Mesendoderm (in vitro differentiated cells): Measurements from ENCODE around the gene GABBR2.

Experiments used
- DNase-seq: peaks from one replicate; pipeline ENCODE4 v3.0.0; 2013
- H2AK5ac ChIP-seq: 2 replicates; pipeline ENCODE4 v1.6.1; 2013; ENCODE audit warnings: low read length, inconsistent platforms
- H2BK120ac ChIP-seq: 2 replicates; pipeline ENCODE4 v1.6.1; 2013; ENCODE audit warnings: low read depth, mild to moderate bottlenecking, low read length, moderate library complexity, mixed read lengths
- H2BK15ac ChIP-seq: replicated peaks from 2 replicates; pipeline ENCODE4 v1.6.1; 2013; ENCODE audit warnings: low read depth, mild to moderate bottlenecking, moderate library complexity
- H2BK5ac ChIP-seq: 2 replicates; pipeline ENCODE4 v1.6.1; 2013; ENCODE audit warnings: low read length, inconsistent platforms
- H3K18ac ChIP-seq: 2 replicates; pipeline ENCODE4 v1.6.1; 2013; ENCODE audit warnings: mild to moderate bottlenecking, low read length, mixed read lengths
- H3K23ac ChIP-seq: one replicate; pipeline ENCODE4 v1.6.1; 2013; ENCODE audit warnings: low read length
- H3K27ac ChIP-seq: 2 replicates; pipeline ENCODE4 v1.5.1; 2013; ENCODE audit warnings: low read depth, mild to moderate bottlenecking, inconsistent platforms, low read length, moderate library complexity
- H3K27me3 ChIP-seq: 2 replicates; pipeline ENCODE4 v1.6.1; 2013; ENCODE audit warnings: low read length, control low read depth, mild to moderate bottlenecking, inconsistent platforms; ENCODE audit not compliant: insufficient read depth, poor library complexity
- H3K36me3 ChIP-seq: 2 replicates; pipeline ENCODE4 v1.6.1; 2013; ENCODE audit warnings: low read length, inconsistent platforms; ENCODE audit not compliant: control insufficient read depth, insufficient read depth
- H3K4ac ChIP-seq: one replicate; pipeline ENCODE4 v1.6.1; 2013; ENCODE audit warnings: low read depth, mild to moderate bottlenecking, low read length, moderate library complexity
- H3K4me1 ChIP-seq: 2 replicates; pipeline ENCODE4 v1.6.1; 2013; ENCODE audit warnings: low read depth, low read length, inconsistent platforms; ENCODE audit not compliant: control insufficient read depth
- H3K4me2 ChIP-seq: 2 replicates; pipeline ENCODE4 v1.6.1; 2013; ENCODE audit warnings: low read length
- H3K4me3 ChIP-seq: 2 replicates; pipeline ENCODE4 v1.5.1; 2013; ENCODE audit warnings: mild to moderate bottlenecking, low read length
- H3K56ac ChIP-seq: one replicate; pipeline ENCODE4 v1.6.1; 2013; ENCODE audit warnings: low read length
- H3K79me1 ChIP-seq: 2 replicates; pipeline ENCODE4 v1.6.1; 2013; ENCODE audit warnings: low read length, inconsistent platforms
- H3K79me2 ChIP-seq: 2 replicates; pipeline ENCODE4 v1.6.1; 2013; ENCODE audit warnings: mild to moderate bottlenecking, low read length; ENCODE audit not compliant: control insufficient read depth, insufficient read depth
- H3K9ac ChIP-seq: 2 replicates; pipeline ENCODE4 v1.6.1; 2013; ENCODE audit warnings: low read length, inconsistent platforms
- H4K5ac ChIP-seq: one replicate; pipeline ENCODE4 v1.6.1; 2013; ENCODE audit warnings: low read length
- H4K8ac ChIP-seq: one replicate; pipeline ENCODE4 v1.6.1; 2013; ENCODE audit warnings: low read depth, mild to moderate bottlenecking, control low read depth, low read length, moderate library complexity
- WGBS: extraction: QIAGEN DNeasy Blood & Tissue Kit; methylation state at CpG from one replicate; pipeline ENCODE4 v1.1.7; 2013; ENCODE audit warnings: low lambda C conversion rate, missing lambda C conversion rate; ENCODE audit not compliant: insufficient coverage; ENCODE audit errors: extremely low coverage; 5-methylcytosine and 5-hydroxymethylcytosine counted together

Gene GABBR2

DNA sequence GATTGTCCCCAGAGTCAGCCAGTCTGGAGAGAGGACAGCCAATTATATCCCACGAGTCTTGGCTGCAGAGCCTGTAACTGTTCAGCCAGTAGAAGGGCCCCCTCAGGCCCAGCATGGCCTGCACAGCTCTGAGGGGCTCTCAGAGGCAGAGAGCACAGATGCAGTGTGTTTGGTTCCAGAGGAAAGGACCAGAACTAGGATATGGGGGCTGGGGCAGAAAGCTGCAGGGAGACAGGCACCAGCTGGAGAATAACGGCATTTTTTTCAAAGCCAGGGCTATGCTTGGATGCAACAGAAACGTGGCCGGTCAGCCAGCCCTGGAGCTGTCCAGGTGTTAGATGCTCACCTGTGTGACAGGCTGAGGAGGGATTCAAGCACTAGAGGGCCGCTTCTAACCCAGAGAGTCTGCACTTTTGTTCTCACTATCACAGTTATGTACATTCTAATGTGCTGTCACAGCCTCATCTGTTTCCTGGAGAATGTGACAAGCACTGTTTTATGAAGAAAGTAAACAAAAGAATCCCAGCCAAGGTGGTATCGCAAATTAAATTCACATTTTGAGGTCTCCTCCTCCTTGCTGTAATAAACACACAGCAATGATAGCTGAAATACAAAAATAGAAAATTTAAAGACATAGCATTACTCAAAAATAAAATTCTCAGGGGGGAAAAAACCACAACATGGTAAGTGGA is 96.5 kb downstream of the GABBR2 start:
- no peak overlapping the region for H3K4me2 ChIP-seq
- H2AK5ac ChIP-seq = no peak overlapping the region
- no peak overlapping the region for H4K5ac ChIP-seq
- no peak overlapping the region for H2BK15ac ChIP-seq
- no peak overlapping the region for H3K18ac ChIP-seq
- no peaks in the 10 kb centered on the region for H3K36me3 ChIP-seq
- no peaks in the 10 kb centered on the region for H3K4me1 ChIP-seq
- no peak overlapping the region for H2BK5ac ChIP-seq
- H3K79me1 ChIP-seq = no peaks in the 10 kb centered on the region
- no peak overlapping the region for H2BK120ac ChIP-seq
- H3K4me3 ChIP-seq = no peak overlapping the region
- H3K4ac ChIP-seq = no peak overlapping the region
- no peaks in the 10 kb centered on the region for H3K27me3 ChIP-seq
- H3K79me2 ChIP-seq = no peaks in the 10 kb centered on the region
- no peak overlapping the region for H4K8ac ChIP-seq
- H3K23ac ChIP-seq = no peak overlapping the region
- WGBS = no CpG with 5 or more reads among the region's 6 CpGs
- no peak overlapping the region for H3K56ac ChIP-seq
- H3K9ac ChIP-seq = no peak overlapping the region
- H3K27ac ChIP-seq = no peak overlapping the region
- no peak for DNase-seq

DNA sequence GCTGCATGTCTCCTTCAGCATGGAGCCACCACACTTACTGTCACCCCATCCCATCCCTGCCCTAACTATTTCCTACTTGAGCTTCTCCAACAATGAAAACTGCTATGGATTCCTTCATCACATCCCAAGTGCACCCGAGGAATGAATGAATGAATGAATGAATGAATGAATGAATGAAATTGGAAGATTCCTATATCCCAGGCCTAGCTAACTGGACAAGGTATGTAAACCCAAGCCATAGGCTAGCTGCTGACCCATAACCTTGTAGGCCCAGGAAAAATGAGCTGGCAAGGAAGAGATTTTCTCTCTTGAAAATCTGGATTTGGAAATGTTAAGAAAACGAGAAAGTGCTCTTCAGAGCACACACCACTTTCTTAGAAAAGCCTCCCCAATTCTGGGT is 97.4 kb downstream of the GABBR2 start:
- Histone ChIP-seq H2BK5ac (no peak overlapping the region), H3K56ac (peak overlapping the region; percentile 25), H3K4me2 (no peak overlapping the region), H3K23ac (no peak overlapping the region), H3K4me1 (no peaks in the 10 kb centered on the region), H3K9ac (no peak overlapping the region), H3K79me1 (no peaks in the 10 kb centered on the region), H2BK15ac (no peak overlapping the region), H3K4me3 (no peak overlapping the region), H3K4ac (no peak overlapping the region), H4K5ac (no peak overlapping the region), H3K79me2 (no peaks in the 10 kb centered on the region), H2BK120ac (no peak overlapping the region), H3K27ac (no peak overlapping the region), H2AK5ac (no peak overlapping the region), H3K18ac (no peak overlapping the region), H3K27me3 (no peaks in the 10 kb centered on the region), H3K36me3 (no peaks in the 10 kb centered on the region), H4K8ac (no peak overlapping the region)
- DNase-seq = no peak
- no CpG with 5 or more reads among the region's 2 CpGs for WGBS

DNA sequence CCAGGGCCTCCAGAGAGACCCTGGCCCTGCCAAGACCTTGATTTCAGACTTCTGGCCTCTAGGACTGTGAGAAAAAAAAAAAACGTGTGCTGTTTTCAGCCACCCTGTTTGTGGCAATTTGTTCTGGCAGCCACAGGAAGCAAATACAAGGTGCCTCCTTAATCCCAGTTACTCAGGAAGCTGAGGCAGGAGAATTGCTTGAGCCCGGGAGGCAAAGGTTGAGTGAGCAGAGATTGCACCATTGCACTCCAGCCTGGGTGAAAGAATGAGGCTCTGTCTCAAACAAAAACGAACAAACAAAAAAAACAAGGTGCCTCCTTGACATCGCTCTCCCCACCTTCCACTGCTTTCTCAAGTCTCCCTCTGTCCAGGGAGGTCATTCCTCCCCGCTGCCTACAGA is 98.0 kb downstream of the GABBR2 start:
- Histone ChIP-seq H2BK15ac (no peak overlapping the region), H4K5ac (no peak overlapping the region)

DNA sequence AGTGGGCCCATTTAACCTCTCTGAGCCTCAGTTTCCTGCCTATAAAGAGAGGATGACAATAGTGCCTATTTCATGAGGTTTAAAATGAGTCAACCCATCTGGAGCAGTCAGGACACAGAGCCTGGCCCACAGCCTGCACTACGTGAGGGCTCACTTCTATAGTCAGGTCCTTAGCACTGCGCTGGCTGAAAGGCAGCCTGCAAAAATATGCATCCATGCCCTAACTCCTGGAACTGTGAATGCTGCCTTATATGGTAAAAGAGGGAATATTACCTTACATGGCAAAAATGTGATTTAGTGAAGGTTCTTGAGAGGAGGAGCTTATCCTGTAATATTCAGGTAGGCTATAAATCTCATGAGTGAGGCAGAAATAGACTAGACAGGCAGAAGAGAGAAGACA is 98.5 kb downstream of the GABBR2 start:
- Histone ChIP-seq H2BK15ac (no peak overlapping the region), H2AK5ac (no peak overlapping the region), H3K56ac (no peak overlapping the region), H3K79me1 (no peaks in the 10 kb centered on the region), H3K4me2 (no peak overlapping the region), H3K4me3 (no peak overlapping the region), H4K5ac (no peak overlapping the region), H3K4me1 (no peaks in the 10 kb centered on the region), H2BK120ac (no peak overlapping the region), H3K27ac (no peak overlapping the region), H4K8ac (no peak overlapping the region), H3K18ac (no peak overlapping the region), H3K27me3 (no peaks in the 10 kb centered on the region), H2BK5ac (no peak overlapping the region), H3K23ac (no peak overlapping the region), H3K9ac (no peak overlapping the region), H3K4ac (no peak overlapping the region), H3K79me2 (no peaks in the 10 kb centered on the region), H3K36me3 (no peaks in the 10 kb centered on the region)
- peak; percentile 28 for DNase-seq
- no CpG with 5 or more reads among the region's 2 CpGs for WGBS

More for the DNA sequence above, 98.0 kb downstream of the GABBR2 start:
- Histone ChIP-seq H3K4me3 (no peak overlapping the region), H2AK5ac (no peak overlapping the region), H3K4me1 (no peaks in the 10 kb centered on the region), H3K4me2 (no peak overlapping the region), H3K9ac (no peak overlapping the region), H3K18ac (no peak overlapping the region), H3K23ac (no peak overlapping the region), H3K79me2 (no peaks in the 10 kb centered on the region), H3K27me3 (no peaks in the 10 kb centered on the region), H3K56ac (no peak overlapping the region), H3K4ac (no peak overlapping the region), H3K79me1 (no peaks in the 10 kb centered on the region), H4K8ac (no peak overlapping the region), H3K27ac (no peak overlapping the region), H2BK5ac (no peak overlapping the region), H3K36me3 (no peaks in the 10 kb centered on the region), H2BK120ac (no peak overlapping the region)
- no peak for DNase-seq
- no CpG with 5 or more reads among the region's 5 CpGs for WGBS

DNA sequence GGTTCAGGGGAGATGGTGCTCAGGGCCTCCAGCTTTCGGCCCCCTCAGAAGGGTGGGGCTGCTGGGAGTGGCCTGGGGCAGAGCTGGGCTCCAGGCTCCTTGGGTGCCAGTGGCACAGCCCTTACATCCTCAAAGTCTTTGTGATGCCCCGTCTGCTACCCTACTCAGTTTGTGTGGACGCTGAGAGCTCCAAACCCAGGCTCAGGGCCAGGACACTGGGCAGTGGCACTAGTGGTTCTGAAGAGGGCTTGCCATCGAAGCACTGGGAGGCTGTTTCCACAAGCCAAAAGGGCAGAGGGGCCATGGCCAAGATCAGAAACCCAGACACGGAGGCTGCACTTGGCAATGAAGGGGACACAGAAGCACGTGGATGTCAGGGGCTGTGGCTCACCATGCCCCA is 99.1 kb downstream of the GABBR2 start:
- no CpG with 5 or more reads among the region's 6 CpGs for whole genome bisulfite sequencing
- Histone ChIP-seq H2BK15ac (no peak overlapping the region), H3K79me2 (no peaks in the 10 kb centered on the region), H2AK5ac (no peak overlapping the region), H3K9ac (no peak overlapping the region), H3K23ac (no peak overlapping the region), H3K4me2 (no peak overlapping the region), H2BK120ac (no peak overlapping the region), H3K4ac (no peak overlapping the region), H2BK5ac (no peak overlapping the region), H3K18ac (no peak overlapping the region), H3K36me3 (no peaks in the 10 kb centered on the region), H3K27ac (no peak overlapping the region), H3K27me3 (no peaks in the 10 kb centered on the region), H3K4me3 (no peak overlapping the region), H4K5ac (no peak overlapping the region), H4K8ac (no peak overlapping the region), H3K56ac (no peak overlapping the region), H3K4me1 (no peaks in the 10 kb centered on the region), H3K79me1 (no peaks in the 10 kb centered on the region)
- DNase-seq = no peak

DNA sequence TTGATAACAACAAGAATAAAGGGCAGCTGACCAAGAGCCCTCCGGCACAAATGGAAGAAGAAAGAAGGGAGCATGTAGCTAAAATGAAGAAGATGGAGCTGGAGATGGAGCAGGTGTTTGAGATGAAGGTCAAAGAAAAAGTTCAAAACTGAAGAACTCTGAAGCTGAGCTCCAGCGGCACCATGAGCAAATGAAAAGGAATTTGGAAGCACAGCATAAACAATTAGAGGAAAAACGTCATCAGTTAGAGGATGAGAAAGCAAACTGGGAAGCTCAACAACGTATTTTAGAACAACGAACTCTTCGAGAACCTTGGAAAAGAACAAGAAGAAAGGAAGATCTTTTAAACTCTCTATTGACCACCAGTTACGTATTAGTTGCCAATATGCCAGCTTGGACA is 100.9 kb downstream of the GABBR2 start:
- H3K79me1 ChIP-seq = no peaks in the 10 kb centered on the region
- H3K4ac ChIP-seq = no peak overlapping the region
- no peak overlapping the region for H2BK5ac ChIP-seq
- H3K56ac ChIP-seq = no peak overlapping the region
- DNase-seq = no peak
- H2BK120ac ChIP-seq = no peak overlapping the region
- no peak overlapping the region for H4K8ac ChIP-seq
- no peaks in the 10 kb centered on the region for H3K4me1 ChIP-seq
- H3K4me3 ChIP-seq = no peak overlapping the region
- H3K27ac ChIP-seq = no peak overlapping the region
- no peak overlapping the region for H2AK5ac ChIP-seq
- no CpG with 5 or more reads among the region's 7 CpGs for WGBS
- H4K5ac ChIP-seq = no peak overlapping the region
- no peak overlapping the region for H3K9ac ChIP-seq
- no peak overlapping the region for H3K23ac ChIP-seq
- H3K18ac ChIP-seq = no peak overlapping the region
- no peaks in the 10 kb centered on the region for H3K36me3 ChIP-seq
- H3K4me2 ChIP-seq = no peak overlapping the region
- no peaks in the 10 kb centered on the region for H3K27me3 ChIP-seq
- H3K79me2 ChIP-seq = no peaks in the 10 kb centered on the region
- no peak overlapping the region for H2BK15ac ChIP-seq
